GM10248 (cell line): Measurements from ENCODE around the gene PEDS1.
"Not testable (repeated sequence)": the region's sequence is repeated elsewhere in the genome, so short reads cannot be mapped to it uniquely, and the experiment has no call there.

Source experiments
- CTCF ChIA-PET: fragments of 300-600 bp; sonication (Branson Sonifier 250); formaldehyde crosslinking; extraction: SDS; loops from one replicate; lab custom pipeline; 2021; ENCODE audit warnings: antibody characterized with exemption; lab: Yijun Ruan, JAX
- POLR2A ChIA-PET: fragments of 350-650 bp; sonication (Branson Sonifier 250); formaldehyde crosslinking; extraction: SDS; loops from one replicate; lab custom pipeline; 2020; ENCODE audit warnings: antibody characterized with exemption; lab: Yijun Ruan, JAX
- DNase-seq: peaks from one replicate; pipeline ENCODE4 v3.0.0; 2012; ENCODE audit errors: extremely low spot score
- CTCF ChIP-seq: IDR thresholded peaks from 2 replicates; pipeline ENCODE4 v1.5.1; 2012; ENCODE audit warnings: mild to moderate bottlenecking, low read depth; ENCODE audit errors: extremely low read depth, missing control alignments, control extremely low read depth

The PEDS1 gene

GRCh38 chr20:50111120-50111828, 42.2 kb downstream of the PEDS1 start:
- ChIA-PET POLR2A (no interaction called here), CTCF (interaction anchor here (0.8 to 3.5 kb wide), 6 partner anchors 9 to 354 kb away, joined by 3 to 18 read pairs (median 9); no protein-coding TSS in a partner anchor)
- TF ChIP-seq CTCF = no peak
- no peak for DNase-seq

- ChIA-PET CTCF (interaction anchor here (0.8 to 3.5 kb wide), 10 partner anchors 8 to 354 kb away, joined by 3 to 18 read pairs (median 4); partner anchors contain the start of gene PEDS1), POLR2A (interaction anchor here (0.6 to 0.8 kb wide), 4 partner anchors 11 to 1350 kb away, joined by 4 to 10 read pairs (median 5); no protein-coding TSS in a partner anchor)
- peak; percentile 51 for DNase-seq
- no peak for TF ChIP-seq CTCF
These were observed 43.1 kb downstream of the PEDS1 start for GRCh38 chr20:50110141-50111047.

DNA sequence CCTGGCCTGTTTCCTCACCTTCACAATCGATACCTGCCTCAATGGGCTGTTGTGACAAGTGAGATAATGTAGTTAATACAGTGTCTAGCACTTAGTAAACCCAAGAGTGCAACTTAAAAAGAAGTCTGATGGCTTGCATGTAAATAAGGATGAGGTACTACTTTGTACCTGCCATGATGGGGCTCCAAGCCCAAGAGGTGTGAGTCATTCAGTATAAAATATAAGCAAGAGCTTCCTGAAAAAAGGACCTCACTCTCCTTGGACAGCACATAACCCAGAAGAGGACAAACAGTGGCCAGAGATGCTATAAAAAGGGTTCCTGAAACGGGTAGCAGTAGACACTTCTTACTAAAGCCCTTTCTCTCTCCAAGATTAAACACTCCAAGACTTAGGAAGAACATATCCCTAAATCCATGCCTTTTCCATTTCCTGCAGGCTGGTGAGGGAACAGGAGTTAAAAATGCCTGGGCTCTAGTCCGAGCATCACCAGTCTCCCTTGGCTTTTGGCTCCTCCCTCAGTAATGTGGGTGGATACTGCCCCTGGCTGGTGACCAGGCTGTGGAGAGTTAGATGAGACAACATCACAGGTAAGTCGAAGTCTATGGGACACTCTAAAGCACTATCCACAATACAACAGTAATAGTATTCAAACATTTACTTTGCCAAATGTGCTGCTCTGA, 44.8 kb downstream of the PEDS1 start:
- ChIA-PET CTCF (interaction anchor here (0.6 to 3.5 kb wide), 6 partner anchors 9 to 129 kb away, joined by 3 to 16 read pairs (median 8); partner anchors contain the start of gene PEDS1), POLR2A (interaction anchor here (1.0 kb wide), 1 partner anchor 63 kb away, joined by 3 read pairs; no protein-coding TSS in a partner anchor)
- DNase-seq = no peak
- no peak for TF ChIP-seq CTCF

- ChIA-PET CTCF (interaction anchor here (0.6 to 3.5 kb wide), 8 partner anchors 9 to 129 kb away, joined by 3 to 16 read pairs (median 4); no protein-coding TSS in a partner anchor), POLR2A (interaction anchor here (1.0 to 1.3 kb wide), 2 partner anchors 46 to 64 kb away, joined by 3 read pairs; no protein-coding TSS in a partner anchor)
- no peak for DNase-seq
- TF ChIP-seq CTCF = no peak
These were observed 45.7 kb downstream of the PEDS1 start for GRCh38 chr20:50107796-50108331.

GRCh38 chr20:50107086-50107660, 46.4 kb downstream of the PEDS1 start:
- DNase-seq = no peak
- no peak for TF ChIP-seq CTCF
- ChIA-PET CTCF (interaction anchor here (1.6 to 3.2 kb wide), 6 partner anchors 14 to 128 kb away, joined by 4 to 13 read pairs (median 5); no protein-coding TSS in a partner anchor), POLR2A (interaction anchor here (0.6 to 1.3 kb wide), 3 partner anchors 47 to 472 kb away, joined by 3 read pairs; no protein-coding TSS in a partner anchor)

DNA sequence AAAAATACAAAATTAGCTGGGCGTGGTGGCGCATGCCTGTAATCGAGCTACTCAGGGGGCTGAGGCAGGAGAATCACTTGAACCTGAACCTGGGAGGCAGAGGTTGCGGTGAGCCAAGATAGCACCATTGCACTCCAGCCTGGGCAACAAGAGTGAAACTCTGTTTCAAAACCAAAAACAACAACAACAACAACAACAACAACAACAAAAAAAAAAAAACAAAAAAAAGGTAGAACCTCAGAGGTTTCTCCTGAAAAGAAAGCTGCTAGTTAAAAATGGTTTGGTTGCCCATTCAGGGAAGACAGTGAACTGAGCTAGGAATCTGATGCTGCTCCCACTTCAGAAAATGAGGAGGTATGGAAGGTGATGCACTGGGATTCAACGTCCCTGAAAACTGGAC, 46.9 kb downstream of the PEDS1 start:
- ChIA-PET POLR2A (interaction anchor here (0.6 to 1.3 kb wide), 4 partner anchors 13 to 473 kb away, joined by 3 read pairs; no protein-coding TSS in a partner anchor), CTCF (interaction anchor here (0.8 to 3.2 kb wide), 7 partner anchors 14 to 128 kb away, joined by 3 to 13 read pairs (median 5); no protein-coding TSS in a partner anchor)
- DNase-seq = not testable (repeated sequence)
